ENCODE results near the gene SH3BP1. TPM values are rescaled to one million over a fixed set of nuclear protein-coding genes. Genes with fewer than 3 reads are reported as not detected.

Gene SH3BP1
- polyA plus RNA-seq, 1 experiment: 5.8 TPM

DNA sequence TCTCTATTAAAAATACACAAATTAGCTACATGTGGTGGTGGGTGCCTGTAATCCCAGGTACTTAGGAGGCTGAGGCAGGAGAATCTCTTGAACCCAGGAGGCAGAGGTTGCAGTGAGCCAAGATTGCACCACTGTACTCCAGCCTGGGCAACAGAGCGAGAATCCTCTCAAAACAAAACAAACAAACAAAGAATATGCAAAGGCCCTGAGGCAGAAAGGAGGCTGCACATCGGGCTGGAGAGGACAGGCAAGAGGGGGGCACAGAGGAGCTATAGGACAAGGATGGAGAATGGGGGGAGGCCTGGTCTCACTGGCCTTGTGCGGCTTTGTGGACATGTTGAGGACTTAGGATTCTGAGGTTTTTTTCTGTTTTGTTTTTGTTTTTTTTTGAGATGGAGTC lies 65.7 kb downstream of the SH3BP1 start:
- CTCF ChIA-PET: no interaction called here
- TF ChIP-seq, protein P1, sequence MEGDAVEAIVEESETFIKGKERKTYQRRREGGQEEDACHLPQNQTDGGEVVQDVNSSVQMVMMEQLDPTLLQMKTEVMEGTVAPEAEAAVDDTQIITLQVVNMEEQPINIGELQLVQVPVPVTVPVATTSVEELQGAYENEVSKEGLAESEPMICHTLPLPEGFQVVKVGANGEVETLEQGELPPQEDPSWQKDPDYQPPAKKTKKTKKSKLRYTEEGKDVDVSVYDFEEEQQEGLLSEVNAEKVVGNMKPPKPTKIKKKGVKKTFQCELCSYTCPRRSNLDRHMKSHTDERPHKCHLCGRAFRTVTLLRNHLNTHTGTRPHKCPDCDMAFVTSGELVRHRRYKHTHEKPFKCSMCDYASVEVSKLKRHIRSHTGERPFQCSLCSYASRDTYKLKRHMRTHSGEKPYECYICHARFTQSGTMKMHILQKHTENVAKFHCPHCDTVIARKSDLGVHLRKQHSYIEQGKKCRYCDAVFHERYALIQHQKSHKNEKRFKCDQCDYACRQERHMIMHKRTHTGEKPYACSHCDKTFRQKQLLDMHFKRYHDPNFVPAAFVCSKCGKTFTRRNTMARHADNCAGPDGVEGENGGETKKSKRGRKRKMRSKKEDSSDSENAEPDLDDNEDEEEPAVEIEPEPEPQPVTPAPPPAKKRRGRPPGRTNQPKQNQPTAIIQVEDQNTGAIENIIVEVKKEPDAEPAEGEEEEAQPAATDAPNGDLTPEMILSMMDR (IDR thresholded peaks at IDR 0.05; ENCODE audit: insufficient read depth, low read depth, low read length): no peak
- H3K4me3 ChIP-seq (ENCODE audit: low read depth, low read length): no peak overlapping the region
- H3K27me3 ChIP-seq (ENCODE audit: control insufficient read depth, insufficient read depth, low read length): no peaks in the 10 kb centered on the region
- DNase-seq (ENCODE audit: low read depth): no peak
- POLR2A ChIA-PET: no interaction called here
- H3K36me3 ChIP-seq (ENCODE audit: control insufficient read depth, insufficient read depth, low read length): no peaks in the 10 kb centered on the region

Small RNA genes within 50 kb of the gene (small RNA-seq; reads per million reads assigned to genes)
- gene RN7SL385P (ENCODE audit: insufficient read length, low read depth, low replicate concordance): not detected

Other genes starting within 250 kb of the SH3BP1 start
- 0.34 and 0.39 TPM in 2 replicates for gene ELFN2, start 212.2 kb upstream of the SH3BP1 start, polyA plus RNA-seq (2011; rRNA removed)
- not detected in 2 replicates for gene MFNG, start 153.3 kb upstream of the SH3BP1 start, polyA plus RNA-seq (2011; rRNA removed)
- gene CARD10, start 120.3 kb upstream of the SH3BP1 start, polyA plus RNA-seq (2011; rRNA removed): 2.3 and 4.5 TPM in 2 replicates
- 19.1 and 36.3 TPM in 2 replicates for gene CDC42EP1, start 79.2 kb upstream of the SH3BP1 start, polyA plus RNA-seq (2011; rRNA removed)
- gene LGALS2, start 59.6 kb upstream of the SH3BP1 start, polyA plus RNA-seq (2011; rRNA removed): not detected in 2 replicates
- gene GGA1, start 30.8 kb upstream of the SH3BP1 start, polyA plus RNA-seq (2011; rRNA removed): 22.5 and 34.6 TPM in 2 replicates
- 16.4 and 24.0 TPM in 2 replicates for gene PDXP, start 19.1 kb downstream of the SH3BP1 start, polyA plus RNA-seq (2011; rRNA removed)
- 9,083 and 9,143 TPM in 2 replicates for gene LGALS1, start 36.0 kb downstream of the SH3BP1 start, polyA plus RNA-seq (2011; rRNA removed)
- gene NOL12, start 46.7 kb downstream of the SH3BP1 start, polyA plus RNA-seq (2011; rRNA removed): 11.0 and 16.5 TPM in 2 replicates
- 52.0 and 73.9 TPM in 2 replicates for gene TRIOBP, start 57.4 kb downstream of the SH3BP1 start, polyA plus RNA-seq (2011; rRNA removed)
- 12.6 and 24.9 TPM in 2 replicates for gene GCAT, start 168.3 kb downstream of the SH3BP1 start, polyA plus RNA-seq (2011; rRNA removed)
- gene GALR3, start 183.7 kb downstream of the SH3BP1 start, polyA plus RNA-seq (2011; rRNA removed): not detected in 2 replicates
- gene ANKRD54, start 204.7 kb downstream of the SH3BP1 start, polyA plus RNA-seq (2011; rRNA removed): 18.2 and 36.7 TPM in 2 replicates
- 705 and 755 TPM in 2 replicates for gene EIF3L, start 209.8 kb downstream of the SH3BP1 start, polyA plus RNA-seq (2011; rRNA removed)